GM13977 (cell line): ENCODE measurements around the gene RCVRN.

Experiments
- DNase-seq: peaks from one replicate; pipeline ENCODE4 v3.0.0; 2012; ENCODE audit warnings: low spot score
- in situ Hi-C: fragments of 300-500 bp; cut with MboI; formaldehyde crosslinking; loops from one replicate; pipeline ENCODE4 v1.12.0; 2022; ENCODE audit warnings: low sequenced_read_pairs, low pct_unique_long_range_greater_than_20kb, mixed read lengths, inconsistent platforms; ENCODE audit not compliant: unreplicated experiment
- TF ChIP-seq, protein P1 (sequence below): IDR thresholded peaks from 2 replicates; pipeline ENCODE4 v1.5.1; 2012; ENCODE audit warnings: mild to moderate bottlenecking, control low read depth; ENCODE audit not compliant: insufficient read depth; ENCODE audit errors: extremely low read depth, missing control alignments

The RCVRN gene

DNA sequence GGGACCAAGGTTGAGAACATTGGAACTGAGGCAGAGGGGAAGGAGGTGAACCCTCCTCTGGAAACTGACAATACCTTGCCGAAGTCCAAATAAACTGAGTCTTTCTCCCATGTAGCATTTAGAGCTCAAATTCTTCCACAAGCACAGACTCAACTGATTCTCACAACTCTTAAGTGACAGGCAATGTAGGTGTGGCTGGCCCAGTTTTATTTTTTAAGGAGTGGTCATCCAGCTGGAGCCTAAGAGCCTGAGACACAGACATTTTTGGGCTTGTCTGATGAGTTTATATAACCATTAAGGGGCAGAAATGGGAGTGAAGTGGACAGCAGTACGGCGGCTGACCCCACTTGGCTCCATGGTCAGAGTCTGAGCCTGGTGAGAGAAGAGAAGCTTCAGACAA lies 10.8 kb downstream of the RCVRN start:
- in situ Hi-C loops = no loop called here
- TF ChIP-seq, protein P1, sequence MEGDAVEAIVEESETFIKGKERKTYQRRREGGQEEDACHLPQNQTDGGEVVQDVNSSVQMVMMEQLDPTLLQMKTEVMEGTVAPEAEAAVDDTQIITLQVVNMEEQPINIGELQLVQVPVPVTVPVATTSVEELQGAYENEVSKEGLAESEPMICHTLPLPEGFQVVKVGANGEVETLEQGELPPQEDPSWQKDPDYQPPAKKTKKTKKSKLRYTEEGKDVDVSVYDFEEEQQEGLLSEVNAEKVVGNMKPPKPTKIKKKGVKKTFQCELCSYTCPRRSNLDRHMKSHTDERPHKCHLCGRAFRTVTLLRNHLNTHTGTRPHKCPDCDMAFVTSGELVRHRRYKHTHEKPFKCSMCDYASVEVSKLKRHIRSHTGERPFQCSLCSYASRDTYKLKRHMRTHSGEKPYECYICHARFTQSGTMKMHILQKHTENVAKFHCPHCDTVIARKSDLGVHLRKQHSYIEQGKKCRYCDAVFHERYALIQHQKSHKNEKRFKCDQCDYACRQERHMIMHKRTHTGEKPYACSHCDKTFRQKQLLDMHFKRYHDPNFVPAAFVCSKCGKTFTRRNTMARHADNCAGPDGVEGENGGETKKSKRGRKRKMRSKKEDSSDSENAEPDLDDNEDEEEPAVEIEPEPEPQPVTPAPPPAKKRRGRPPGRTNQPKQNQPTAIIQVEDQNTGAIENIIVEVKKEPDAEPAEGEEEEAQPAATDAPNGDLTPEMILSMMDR = no peak
- DNase-seq = no peak

DNA sequence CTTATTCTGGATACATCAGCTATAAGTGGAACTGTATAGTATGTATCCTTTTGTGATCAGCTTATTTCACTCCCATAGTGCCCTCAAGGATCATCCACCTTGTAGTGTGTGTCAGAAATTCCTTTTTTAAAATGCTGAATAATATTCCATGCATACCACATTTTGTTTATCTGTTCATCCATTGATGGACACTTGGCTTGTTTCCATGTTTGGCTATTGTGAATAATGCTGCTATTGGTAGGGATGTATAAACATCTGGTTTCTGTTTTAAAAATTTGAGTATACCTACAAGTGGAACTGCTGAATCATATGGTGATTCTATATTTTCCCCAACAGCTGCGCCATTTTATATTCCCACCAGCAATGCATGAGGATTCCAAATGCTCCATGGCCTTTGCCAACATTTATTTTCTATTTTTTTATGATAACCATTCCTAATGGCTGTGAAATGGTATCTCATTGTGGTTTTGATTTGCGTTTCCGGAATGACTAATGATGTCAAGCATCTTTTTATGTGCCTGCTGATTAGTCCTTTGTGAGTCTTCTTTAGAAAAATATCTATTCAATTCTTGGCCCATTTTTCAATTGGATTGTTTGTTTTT lies 11.6 kb downstream of the RCVRN start:
- DNase-seq = no peak
- TF ChIP-seq, protein P1 = no peak
- in situ Hi-C loops = no loop called here

DNA sequence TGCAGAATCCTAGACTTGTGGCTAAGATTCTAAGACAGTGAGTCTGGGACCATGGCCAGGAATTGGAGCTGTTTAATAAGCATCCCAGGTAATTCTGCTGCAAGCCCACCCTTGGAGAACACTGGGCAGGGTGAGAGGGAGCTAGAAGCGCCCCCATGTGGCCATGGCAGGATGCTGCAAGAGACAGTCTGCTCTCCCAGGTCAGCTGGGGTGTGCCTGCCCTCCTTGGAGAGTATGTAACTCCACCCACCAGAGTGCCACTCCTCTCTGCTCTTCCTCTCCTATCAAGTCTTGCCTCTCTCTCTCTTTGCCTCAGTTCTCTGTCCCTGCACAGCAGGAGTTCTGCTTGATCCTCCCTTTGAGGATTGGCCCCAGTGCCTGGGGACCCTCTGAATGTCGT lies 14.9 kb downstream of the RCVRN start:
- in situ Hi-C loops = no loop called here
- DNase-seq = peak; percentile 75
- TF ChIP-seq, protein P1 = peak; percentile 68

DNA sequence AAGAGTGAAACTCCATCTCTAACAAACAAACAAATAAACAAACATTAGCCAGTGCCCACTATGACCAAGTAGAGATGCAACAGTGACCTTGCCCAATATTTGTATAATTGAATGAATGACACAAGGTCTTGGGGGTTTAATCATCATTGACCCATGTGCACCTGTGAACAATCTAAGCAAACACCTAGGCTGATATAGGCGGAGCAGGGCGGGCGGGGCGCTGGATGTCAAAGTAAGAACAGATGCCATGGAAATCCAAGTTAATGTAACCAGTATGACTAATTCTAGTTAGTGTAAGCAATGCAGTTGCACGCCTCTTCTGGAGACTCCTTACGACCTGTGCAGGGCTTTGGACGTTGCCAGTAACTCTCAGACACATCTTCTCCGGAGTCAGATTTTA lies 17.6 kb downstream of the RCVRN start:
- DNase-seq = no peak
- in situ Hi-C loops = no loop called here
- TF ChIP-seq, protein P1 = no peak

DNA sequence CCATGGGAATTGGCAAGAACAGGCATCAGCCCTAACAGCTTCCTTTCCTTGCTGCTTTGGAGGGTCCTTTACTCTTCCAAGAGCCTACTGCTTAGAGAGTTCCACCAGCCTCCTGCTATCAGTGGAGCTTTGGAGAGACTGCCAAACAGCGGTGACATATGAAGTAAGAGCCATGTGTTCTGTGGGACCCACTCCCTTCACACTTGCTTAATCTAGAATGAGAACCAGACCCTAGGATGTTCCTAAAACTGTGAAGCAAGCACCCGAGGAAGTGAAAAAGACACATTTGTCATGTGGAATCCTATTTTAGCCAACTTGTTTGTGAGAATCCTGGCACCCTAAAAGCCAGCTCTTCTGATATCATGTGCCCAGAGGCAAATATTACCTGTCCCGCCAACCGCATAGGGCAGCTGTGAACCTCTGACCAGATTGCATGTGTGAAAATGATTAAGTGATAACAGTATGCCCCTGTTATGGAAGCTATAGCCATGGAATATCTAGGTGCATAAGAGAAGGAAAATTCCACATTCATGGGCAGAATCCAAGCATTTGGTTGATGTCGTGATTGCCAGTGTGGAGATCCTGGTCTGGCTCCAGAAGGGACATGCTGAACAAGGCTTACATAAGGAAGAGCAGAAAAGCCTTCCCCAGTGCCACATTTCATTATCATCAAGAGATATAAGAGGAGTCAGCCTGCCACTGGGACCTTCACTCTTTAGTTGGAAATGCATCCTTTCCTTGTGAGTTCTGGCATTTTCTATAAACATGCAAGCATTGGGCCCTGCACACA lies 18.7 kb downstream of the RCVRN start:
- TF ChIP-seq, protein P1 = no peak
- in situ Hi-C loops = no loop called here
- DNase-seq = no peak

DNA sequence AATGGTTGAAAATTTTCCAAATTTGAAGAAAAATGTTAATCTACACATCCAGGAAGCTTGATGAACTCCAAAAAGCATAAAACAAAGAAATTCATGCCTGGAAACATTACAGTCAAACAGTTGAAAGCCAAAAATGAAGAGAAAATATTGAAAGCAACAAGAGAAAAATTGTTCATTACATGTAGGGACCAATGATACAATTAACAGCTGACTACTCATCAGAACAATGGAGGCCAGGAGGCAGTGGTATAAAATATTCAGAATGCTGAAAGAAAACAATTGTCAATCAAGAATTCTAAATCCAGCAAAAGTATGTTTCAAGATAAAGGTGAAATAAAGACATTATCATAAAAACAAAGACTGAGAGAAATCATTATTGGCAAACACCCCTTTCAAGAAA lies 21.6 kb downstream of the RCVRN start:
- TF ChIP-seq, protein P1 = no peak
- in situ Hi-C loops = no loop called here
- DNase-seq = no peak
